ENCODE results near the gene SUPT5H.

- TF ChIP-seq CTCF (IDR thresholded peaks at IDR 0.05; ENCODE audit: low read depth, low read length) (no peak), MAX (IDR thresholded peaks at IDR 0.05; ENCODE audit: low read depth, low read length) (no peak), POLR2A (IDR thresholded peaks at IDR 0.05; ENCODE audit: extremely low read depth, insufficient read length) (no peak)
Measured at GRCh38 chr19:39465956-39466747, 20.8 kb downstream of the SUPT5H start.
